ENCODE measurements around the gene NHLRC2. TPM values are rescaled to one million over a fixed set of nuclear protein-coding genes. Genes with fewer than 3 reads are reported as not detected.
A peak's percentile ranks its signal among the peaks of the same experiment; 100 is the strongest.

NHLRC2 gene
- total and polyA plus RNA-seq, 10 of the 15 experiments (the other 5 are each of a cell fraction or from before 2014, with no cell fraction given): 1.9 to 31.3 (median 15.9) TPM

DNA sequence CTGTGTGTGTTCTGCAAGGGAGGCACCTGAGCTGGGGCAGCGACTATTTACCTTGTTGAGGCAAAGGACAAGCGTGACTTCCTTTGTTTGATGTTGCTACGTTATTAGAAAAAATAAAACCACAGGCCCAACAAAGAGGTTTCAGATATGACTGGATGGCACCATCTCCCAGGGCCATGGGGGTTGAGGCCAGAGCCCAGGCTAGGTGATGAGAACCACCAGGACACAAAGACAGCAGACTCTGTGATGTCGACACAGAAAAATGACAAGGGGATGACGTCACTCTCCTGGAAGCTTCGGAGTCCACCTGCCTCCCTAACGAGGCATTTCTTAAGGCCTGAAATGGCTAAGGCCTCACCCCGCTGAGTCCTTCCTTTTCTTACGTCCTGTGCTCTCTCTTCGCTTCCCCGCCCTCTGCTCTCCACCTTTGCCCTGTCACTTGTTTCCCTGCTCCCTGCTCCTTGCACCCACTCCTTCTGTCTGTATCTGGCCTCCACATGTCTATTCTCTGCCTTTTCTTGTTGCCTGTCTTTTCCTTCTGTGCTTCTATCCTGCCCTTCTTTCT is 106.2 kb downstream of the NHLRC2 start (continued):
- peak; percentile 96 for TF ChIP-seq KLF5 (IDR thresholded peaks at IDR 0.05; ENCODE audit: partially characterized antibody)
- TF ChIP-seq, protein P1, sequence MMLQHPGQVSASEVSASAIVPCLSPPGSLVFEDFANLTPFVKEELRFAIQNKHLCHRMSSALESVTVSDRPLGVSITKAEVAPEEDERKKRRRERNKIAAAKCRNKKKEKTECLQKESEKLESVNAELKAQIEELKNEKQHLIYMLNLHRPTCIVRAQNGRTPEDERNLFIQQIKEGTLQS (IDR thresholded peaks at IDR 0.05; ENCODE audit: borderline replicate concordance, extremely low read depth, low read depth, low read length): no peak
- TF ChIP-seq SPI1 (IDR thresholded peaks at IDR 0.05; ENCODE audit: borderline replicate concordance, insufficient read depth, low read depth, low read length): 0 out of 2 replicates have a peak, but pooled peaks have one; percentile 6
- TF ChIP-seq DPF2 (IDR thresholded peaks at IDR 0.05): 0 out of 2 replicates have a peak, but pooled peaks have one; percentile 21
- TF ChIP-seq, protein P2, sequence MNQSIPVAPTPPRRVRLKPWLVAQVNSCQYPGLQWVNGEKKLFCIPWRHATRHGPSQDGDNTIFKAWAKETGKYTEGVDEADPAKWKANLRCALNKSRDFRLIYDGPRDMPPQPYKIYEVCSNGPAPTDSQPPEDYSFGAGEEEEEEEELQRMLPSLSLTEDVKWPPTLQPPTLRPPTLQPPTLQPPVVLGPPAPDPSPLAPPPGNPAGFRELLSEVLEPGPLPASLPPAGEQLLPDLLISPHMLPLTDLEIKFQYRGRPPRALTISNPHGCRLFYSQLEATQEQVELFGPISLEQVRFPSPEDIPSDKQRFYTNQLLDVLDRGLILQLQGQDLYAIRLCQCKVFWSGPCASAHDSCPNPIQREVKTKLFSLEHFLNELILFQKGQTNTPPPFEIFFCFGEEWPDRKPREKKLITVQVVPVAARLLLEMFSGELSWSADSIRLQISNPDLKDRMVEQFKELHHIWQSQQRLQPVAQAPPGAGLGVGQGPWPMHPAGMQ (IDR thresholded peaks at IDR 0.05; ENCODE audit: borderline replicate concordance): no peak
- TF ChIP-seq, protein P3, sequence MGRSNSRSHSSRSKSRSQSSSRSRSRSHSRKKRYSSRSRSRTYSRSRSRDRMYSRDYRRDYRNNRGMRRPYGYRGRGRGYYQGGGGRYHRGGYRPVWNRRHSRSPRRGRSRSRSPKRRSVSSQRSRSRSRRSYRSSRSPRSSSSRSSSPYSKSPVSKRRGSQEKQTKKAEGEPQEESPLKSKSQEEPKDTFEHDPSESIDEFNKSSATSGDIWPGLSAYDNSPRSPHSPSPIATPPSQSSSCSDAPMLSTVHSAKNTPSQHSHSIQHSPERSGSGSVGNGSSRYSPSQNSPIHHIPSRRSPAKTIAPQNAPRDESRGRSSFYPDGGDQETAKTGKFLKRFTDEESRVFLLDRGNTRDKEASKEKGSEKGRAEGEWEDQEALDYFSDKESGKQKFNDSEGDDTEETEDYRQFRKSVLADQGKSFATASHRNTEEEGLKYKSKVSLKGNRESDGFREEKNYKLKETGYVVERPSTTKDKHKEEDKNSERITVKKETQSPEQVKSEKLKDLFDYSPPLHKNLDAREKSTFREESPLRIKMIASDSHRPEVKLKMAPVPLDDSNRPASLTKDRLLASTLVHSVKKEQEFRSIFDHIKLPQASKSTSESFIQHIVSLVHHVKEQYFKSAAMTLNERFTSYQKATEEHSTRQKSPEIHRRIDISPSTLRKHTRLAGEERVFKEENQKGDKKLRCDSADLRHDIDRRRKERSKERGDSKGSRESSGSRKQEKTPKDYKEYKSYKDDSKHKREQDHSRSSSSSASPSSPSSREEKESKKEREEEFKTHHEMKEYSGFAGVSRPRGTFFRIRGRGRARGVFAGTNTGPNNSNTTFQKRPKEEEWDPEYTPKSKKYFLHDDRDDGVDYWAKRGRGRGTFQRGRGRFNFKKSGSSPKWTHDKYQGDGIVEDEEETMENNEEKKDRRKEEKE (IDR thresholded peaks at IDR 0.05): peak; percentile 87
- no peak for TF ChIP-seq STAT3 (IDR thresholded peaks at IDR 0.05; ENCODE audit: low read depth, low read length)
- TF ChIP-seq, protein P4, sequence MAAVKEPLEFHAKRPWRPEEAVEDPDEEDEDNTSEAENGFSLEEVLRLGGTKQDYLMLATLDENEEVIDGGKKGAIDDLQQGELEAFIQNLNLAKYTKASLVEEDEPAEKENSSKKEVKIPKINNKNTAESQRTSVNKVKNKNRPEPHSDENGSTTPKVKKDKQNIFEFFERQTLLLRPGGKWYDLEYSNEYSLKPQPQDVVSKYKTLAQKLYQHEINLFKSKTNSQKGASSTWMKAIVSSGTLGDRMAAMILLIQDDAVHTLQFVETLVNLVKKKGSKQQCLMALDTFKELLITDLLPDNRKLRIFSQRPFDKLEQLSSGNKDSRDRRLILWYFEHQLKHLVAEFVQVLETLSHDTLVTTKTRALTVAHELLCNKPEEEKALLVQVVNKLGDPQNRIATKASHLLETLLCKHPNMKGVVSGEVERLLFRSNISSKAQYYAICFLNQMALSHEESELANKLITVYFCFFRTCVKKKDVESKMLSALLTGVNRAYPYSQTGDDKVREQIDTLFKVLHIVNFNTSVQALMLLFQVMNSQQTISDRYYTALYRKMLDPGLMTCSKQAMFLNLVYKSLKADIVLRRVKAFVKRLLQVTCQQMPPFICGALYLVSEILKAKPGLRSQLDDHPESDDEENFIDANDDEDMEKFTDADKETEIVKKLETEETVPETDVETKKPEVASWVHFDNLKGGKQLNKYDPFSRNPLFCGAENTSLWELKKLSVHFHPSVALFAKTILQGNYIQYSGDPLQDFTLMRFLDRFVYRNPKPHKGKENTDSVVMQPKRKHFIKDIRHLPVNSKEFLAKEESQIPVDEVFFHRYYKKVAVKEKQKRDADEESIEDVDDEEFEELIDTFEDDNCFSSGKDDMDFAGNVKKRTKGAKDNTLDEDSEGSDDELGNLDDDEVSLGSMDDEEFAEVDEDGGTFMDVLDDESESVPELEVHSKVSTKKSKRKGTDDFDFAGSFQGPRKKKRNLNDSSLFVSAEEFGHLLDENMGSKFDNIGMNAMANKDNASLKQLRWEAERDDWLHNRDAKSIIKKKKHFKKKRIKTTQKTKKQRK (IDR thresholded peaks at IDR 0.05; ENCODE audit: low read depth, low read length): no peak
- TF ChIP-seq NFYB (IDR thresholded peaks at IDR 0.05; ENCODE audit: insufficient read depth, low read depth, low read length): no peak
- TF ChIP-seq ZNF622 (IDR thresholded peaks at IDR 0.05): no peak
- TF ChIP-seq JUNB (IDR thresholded peaks at IDR 0.05): peak; percentile 60
- TF ChIP-seq, protein P5, sequence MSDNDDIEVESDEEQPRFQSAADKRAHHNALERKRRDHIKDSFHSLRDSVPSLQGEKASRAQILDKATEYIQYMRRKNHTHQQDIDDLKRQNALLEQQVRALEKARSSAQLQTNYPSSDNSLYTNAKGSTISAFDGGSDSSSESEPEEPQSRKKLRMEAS (IDR thresholded peaks at IDR 0.05; ENCODE audit: low read depth, low read length): no peak
- no peak for TF ChIP-seq MEF2A (IDR thresholded peaks at IDR 0.05; ENCODE audit: insufficient read depth, low read depth, low read length)
- no peak for TF ChIP-seq NFYA (IDR thresholded peaks at IDR 0.05; ENCODE audit: borderline replicate concordance, low read depth, low read length)
- TF ChIP-seq PAX5 (IDR thresholded peaks at IDR 0.05; ENCODE audit: borderline replicate concordance, low read depth, low read length): peak; percentile 15; the same call in 1 of the 2 replicates
- TF ChIP-seq JUND (IDR thresholded peaks at IDR 0.05; ENCODE audit: low read depth, low read length): peak; percentile 84; the same call in 1 of the 2 replicates
